Activated naive CD8-positive, alpha-beta T cell treated with anti-CD3 and anti-CD28 coated beads for 36 hours (primary cell): ENCODE results near the gene IRF6. TPM values are rescaled to one million over a fixed set of nuclear protein-coding genes. Genes with fewer than 3 reads are reported as not detected.

Experiments
- DNase-seq: peaks from one replicate; pipeline ENCODE4 v3.0.0; 2021
- H3K27ac Mint-ChIP-seq: one replicate; pipeline ENCODE4 v1.8.0; 2022; ENCODE audit warnings: mild to moderate bottlenecking, moderate library complexity, mixed read lengths
- H3K27me3 Mint-ChIP-seq: one replicate; pipeline ENCODE4 v1.8.0; 2022; ENCODE audit warnings: mild to moderate bottlenecking, mixed read lengths
- H3K36me3 Mint-ChIP-seq: one replicate; pipeline ENCODE4 v1.8.0; 2021; ENCODE audit warnings: mild to moderate bottlenecking, mixed read lengths
- H3K4me1 Mint-ChIP-seq: one replicate; pipeline ENCODE4 v1.8.0; 2021; ENCODE audit warnings: mixed read lengths
- H3K4me3 Mint-ChIP-seq: one replicate; pipeline ENCODE4 v1.8.0; 2022; ENCODE audit warnings: mild to moderate bottlenecking, moderate library complexity, mixed read lengths
- H3K9me3 Mint-ChIP-seq: one replicate; pipeline ENCODE4 v1.8.0; 2022; ENCODE audit warnings: mixed read lengths
- total RNA-seq, 2 experiments: library from RNA; stranded (reverse); gene quantifications; one replicate each; pipeline ENCODE4 v1.2.3, GENCODE V29; 2021

IRF6 gene
- total RNA-seq, 2 experiments from 2014 or later: 2.1 to 2.4 TPM

GRCh38 chr1:209746451-209747165 is 59.3 kb downstream of the IRF6 start:
- Mint-ChIP-seq H3K27me3 (no peaks in the 10 kb centered on the region), H3K9me3 (no peaks in the 10 kb centered on the region), H3K36me3 (peaks cover 2% of the 10 kb centered on the region), H3K4me1 (peaks cover 66% of the 10 kb centered on the region), H3K27ac (peak overlapping the region; percentile 90), H3K4me3 (no peak overlapping the region)
- no peak for DNase-seq

GRCh38 chr1:209743145-209743482 is 62.8 kb downstream of the IRF6 start:
- Mint-ChIP-seq H3K4me3 (no peak overlapping the region), H3K4me1 (peaks cover 45% of the 10 kb centered on the region), H3K9me3 (no peaks in the 10 kb centered on the region), H3K27me3 (no peaks in the 10 kb centered on the region), H3K27ac (peak overlapping the region; percentile 35), H3K36me3 (peaks cover 2% of the 10 kb centered on the region)
- no peak for DNase-seq

GRCh38 chr1:209742409-209743144 is 63.4 kb downstream of the IRF6 start:
- DNase-seq: no peak
- H3K9me3 Mint-ChIP-seq: no peaks in the 10 kb centered on the region
- no peaks in the 10 kb centered on the region for H3K27me3 Mint-ChIP-seq
- H3K4me3 Mint-ChIP-seq: no peak overlapping the region
- peaks cover 2% of the 10 kb centered on the region for H3K36me3 Mint-ChIP-seq
- peak overlapping the region; percentile 35 for H3K27ac Mint-ChIP-seq
- H3K4me1 Mint-ChIP-seq: peaks cover 39% of the 10 kb centered on the region

- peaks cover 37% of the 10 kb centered on the region for H3K4me1 Mint-ChIP-seq
- DNase-seq: no peak
- H3K4me3 Mint-ChIP-seq: no peak overlapping the region
- H3K27ac Mint-ChIP-seq: no peak overlapping the region
- H3K9me3 Mint-ChIP-seq: no peaks in the 10 kb centered on the region
- peaks cover 2% of the 10 kb centered on the region for H3K36me3 Mint-ChIP-seq
- H3K27me3 Mint-ChIP-seq: no peaks in the 10 kb centered on the region
Measured at GRCh38 chr1:209741889-209742288, 64.1 kb downstream of the IRF6 start.

- H3K4me3 Mint-ChIP-seq: no peak overlapping the region
- no peak for DNase-seq
- peaks cover 2% of the 10 kb centered on the region for H3K36me3 Mint-ChIP-seq
- no peaks in the 10 kb centered on the region for H3K9me3 Mint-ChIP-seq
- H3K27ac Mint-ChIP-seq: no peak overlapping the region
- peaks cover 37% of the 10 kb centered on the region for H3K4me1 Mint-ChIP-seq
- no peaks in the 10 kb centered on the region for H3K27me3 Mint-ChIP-seq
Measured at GRCh38 chr1:209741193-209741592, 64.7 kb downstream of the IRF6 start.

GRCh38 chr1:209738270-209738669 is 67.7 kb downstream of the IRF6 start:
- Mint-ChIP-seq H3K36me3 (peaks cover 3% of the 10 kb centered on the region), H3K4me3 (no peak overlapping the region), H3K4me1 (peaks cover 51% of the 10 kb centered on the region), H3K9me3 (no peaks in the 10 kb centered on the region), H3K27me3 (no peaks in the 10 kb centered on the region), H3K27ac (no peak overlapping the region)
- no peak for DNase-seq

GRCh38 chr1:209737118-209737505 is 68.8 kb downstream of the IRF6 start:
- H3K36me3 Mint-ChIP-seq: peaks cover 6% of the 10 kb centered on the region
- peaks cover 46% of the 10 kb centered on the region for H3K4me1 Mint-ChIP-seq
- no peaks in the 10 kb centered on the region for H3K27me3 Mint-ChIP-seq
- H3K4me3 Mint-ChIP-seq: no peak overlapping the region
- H3K9me3 Mint-ChIP-seq: no peaks in the 10 kb centered on the region
- H3K27ac Mint-ChIP-seq: peak overlapping the region; percentile 79
- DNase-seq: no peak

- Mint-ChIP-seq H3K4me3 (no peak overlapping the region), H3K36me3 (peaks cover 4% of the 10 kb centered on the region), H3K27ac (peak overlapping the region; percentile 79), H3K27me3 (no peaks in the 10 kb centered on the region), H3K4me1 (peaks cover 42% of the 10 kb centered on the region), H3K9me3 (no peaks in the 10 kb centered on the region)
- no peak for DNase-seq
Measured at GRCh38 chr1:209736490-209737117, 69.3 kb downstream of the IRF6 start.

Other genes starting within 250 kb of the IRF6 start
- not detected for gene CAMK1G, start 222.4 kb downstream of the IRF6 start, total RNA-seq
- gene LAMB3, start 153.7 kb downstream of the IRF6 start, total RNA-seq: under 1 TPM; 0.88 to 0.89 TPM
- gene G0S2, start 130.7 kb downstream of the IRF6 start, total RNA-seq: 10 to 100 TPM; 11.4 to 13.1 TPM
- gene HSD11B1, start 101.3 kb downstream of the IRF6 start, total RNA-seq: under 1 TPM in 1 of 2 experiments, not detected in 1; 0.36 TPM
- gene TRAF3IP3, start 50.1 kb downstream of the IRF6 start, total RNA-seq: 100 to 1,000 TPM; 194 to 204 TPM
- 1 to 10 TPM; 1.5 to 1.7 TPM for gene C1orf74, start 21.6 kb downstream of the IRF6 start, total RNA-seq
- 10 to 100 TPM; 12.2 to 12.5 TPM for gene UTP25, start 21.8 kb upstream of the IRF6 start, total RNA-seq
- not detected for gene SYT14, start 132.1 kb upstream of the IRF6 start, total RNA-seq